Measurements from ENCODE around the gene MFSD8.
"Not testable (repeated sequence)": the region's sequence is repeated elsewhere in the genome, so short reads cannot be mapped to it uniquely, and the experiment has no call there.

The MFSD8 gene

GRCh38 chr4:127978930-127979329, 14.0 kb upstream of the MFSD8 start:
- Histone ChIP-seq H3K4me1 (ENCODE audit: low read length) (no peaks in the 10 kb centered on the region), H4K20me1 (ENCODE audit: insufficient read depth, low read length) (no peaks in the 10 kb centered on the region), H3K9ac (ENCODE audit: low read length) (no peak overlapping the region), H3F3A (ENCODE audit: insufficient read depth, low read length) (no peaks in the 10 kb centered on the region; the same call in 1 of the 2 replicates), H3K27me3 (replicated peaks; ENCODE audit: insufficient read depth, low read length) (no peaks in the 10 kb centered on the region), H3K27ac (ENCODE audit: low read length) (no peak overlapping the region), H3K36me3 (replicated peaks; ENCODE audit: insufficient read depth, low read length) (no peaks in the 10 kb centered on the region), H3K79me2 (ENCODE audit: low read length) (0 out of 2 replicates have a peak, but pooled peaks cover 7% of the 10 kb centered on the region), H2AFZ (ENCODE audit: low read length) (no peak overlapping the region), H3K4me2 (ENCODE audit: low read depth, low read length) (no peak overlapping the region), H3K9me2 (replicated peaks; ENCODE audit: insufficient read depth, low read length) (no peaks in the 10 kb centered on the region), H3K4me3 (ENCODE audit: low read length) (no peak overlapping the region), H3K9me3 (replicated peaks; ENCODE audit: insufficient read depth, low read length) (no peaks in the 10 kb centered on the region)
- TF ChIP-seq CTCF (IDR thresholded peaks at IDR 0.05; ENCODE audit: low read length) = no peak
- no peak for TF ChIP-seq EZH2 (optimal IDR thresholded peaks at IDR 0.05; ENCODE audit: low read depth, low read length)
- DNase-seq = no peak

GRCh38 chr4:127975121-127975770, 10.3 kb upstream of the MFSD8 start:
- no peak overlapping the region for H3K27ac ChIP-seq (ENCODE audit: low read length)

GRCh38 chr4:127970925-127971324, 6.0 kb upstream of the MFSD8 start:
- not testable (repeated sequence) for H3F3A ChIP-seq (ENCODE audit: insufficient read depth, low read length); H3K27ac ChIP-seq (ENCODE audit: low read length); H3K9me3 ChIP-seq (replicated peaks; ENCODE audit: insufficient read depth, low read length); H3K4me3 ChIP-seq (ENCODE audit: low read length); H3K27me3 ChIP-seq (replicated peaks; ENCODE audit: insufficient read depth, low read length); H3K4me2 ChIP-seq (ENCODE audit: low read depth, low read length); DNase-seq; H4K20me1 ChIP-seq (ENCODE audit: insufficient read depth, low read length); H3K4me1 ChIP-seq (ENCODE audit: low read length); H3K36me3 ChIP-seq (replicated peaks; ENCODE audit: insufficient read depth, low read length); H2AFZ ChIP-seq (ENCODE audit: low read length); H3K9me2 ChIP-seq (replicated peaks; ENCODE audit: insufficient read depth, low read length); H3K9ac ChIP-seq (ENCODE audit: low read length)
- H3K79me2 ChIP-seq (ENCODE audit: low read length) = peaks cover 77% of the 10 kb centered on the region

More at GRCh38 chr4:127975121-127975770, 10.3 kb upstream of the MFSD8 start:
- Histone ChIP-seq H3K9me3 (replicated peaks; ENCODE audit: insufficient read depth, low read length) (no peaks in the 10 kb centered on the region), H2AFZ (ENCODE audit: low read length) (no peak overlapping the region), H3K9me2 (replicated peaks; ENCODE audit: insufficient read depth, low read length) (no peaks in the 10 kb centered on the region), H3K9ac (ENCODE audit: low read length) (no peak overlapping the region), H3K36me3 (replicated peaks; ENCODE audit: insufficient read depth, low read length) (no peaks in the 10 kb centered on the region), H3K4me1 (ENCODE audit: low read length) (no peaks in the 10 kb centered on the region), H3F3A (ENCODE audit: insufficient read depth, low read length) (no peaks in the 10 kb centered on the region; the same call in 1 of the 2 replicates), H3K79me2 (ENCODE audit: low read length) (peaks cover 36% of the 10 kb centered on the region), H3K27me3 (replicated peaks; ENCODE audit: insufficient read depth, low read length) (no peaks in the 10 kb centered on the region), H3K4me3 (ENCODE audit: low read length) (no peak overlapping the region), H4K20me1 (ENCODE audit: insufficient read depth, low read length) (no peaks in the 10 kb centered on the region; the same call in 1 of the 2 replicates), H3K4me2 (ENCODE audit: low read depth, low read length) (no peak overlapping the region)
- DNase-seq = no peak
- TF ChIP-seq CTCF (IDR thresholded peaks at IDR 0.05; ENCODE audit: low read length) (no peak), EZH2 (optimal IDR thresholded peaks at IDR 0.05; ENCODE audit: low read depth, low read length) (no peak), EZH2phosphoT487 (IDR thresholded peaks at IDR 0.05; ENCODE audit: low read length) (no peak)

- no peaks in the 10 kb centered on the region; the same call in 1 of the 2 replicates for H4K20me1 ChIP-seq (ENCODE audit: insufficient read depth, low read length)
- H3K27ac ChIP-seq (ENCODE audit: low read length) = no peak overlapping the region
- no peak overlapping the region for H3K4me2 ChIP-seq (ENCODE audit: low read depth, low read length)
- H3K9ac ChIP-seq (ENCODE audit: low read length) = no peak overlapping the region
- H3K9me3 ChIP-seq (replicated peaks; ENCODE audit: insufficient read depth, low read length) = no peaks in the 10 kb centered on the region
- peaks cover 12% of the 10 kb centered on the region for H3F3A ChIP-seq (ENCODE audit: insufficient read depth, low read length)
- no peaks in the 10 kb centered on the region for H3K36me3 ChIP-seq (replicated peaks; ENCODE audit: insufficient read depth, low read length)
- H3K4me3 ChIP-seq (ENCODE audit: low read length) = no peak overlapping the region
- no peak for DNase-seq
- H3K79me2 ChIP-seq (ENCODE audit: low read length) = peaks cover 81% of the 10 kb centered on the region
- H3K4me1 ChIP-seq (ENCODE audit: low read length) = no peaks in the 10 kb centered on the region
- no peaks in the 10 kb centered on the region for H3K9me2 ChIP-seq (replicated peaks; ENCODE audit: insufficient read depth, low read length)
- no peak for TF ChIP-seq CTCF (IDR thresholded peaks at IDR 0.05; ENCODE audit: low read length)
- TF ChIP-seq EZH2phosphoT487 (IDR thresholded peaks at IDR 0.05; ENCODE audit: low read length) = no peak
- H2AFZ ChIP-seq (ENCODE audit: low read length) = no peak overlapping the region
- H3K27me3 ChIP-seq (replicated peaks; ENCODE audit: insufficient read depth, low read length) = no peaks in the 10 kb centered on the region
Observed at GRCh38 chr4:127968586-127968985, 3.6 kb upstream of the MFSD8 start.
